Measurements from ENCODE around the gene ZNRF1. TPM values are rescaled to one million over a fixed set of nuclear protein-coding genes. Genes with fewer than 3 reads are reported as not detected.

ZNRF1 gene
- total and polyA plus RNA-seq, 2 of the 13 experiments (the other 11 are each of a cell fraction or from before 2014, with no cell fraction given), result 43.9 to 58.7 TPM

- TF ChIP-seq NONO (IDR thresholded peaks at IDR 0.05) (no peak), NONO (CRISPR knock-in tag; conservative IDR thresholded peaks at IDR 0.05) (peak; percentile 74), ZHX2 (IDR thresholded peaks at IDR 0.05; ENCODE audit: low read depth) (no peak), ZHX2 (CRISPR knock-in tag; IDR thresholded peaks at IDR 0.05; ENCODE audit: borderline replicate concordance) (peak; percentile 89; the same call in 1 of the 2 replicates), ZNF878 (CRISPR knock-in tag; IDR thresholded peaks at IDR 0.05) (peak; percentile 77; the same call in 1 of the 2 replicates), HNRNPLL (IDR thresholded peaks at IDR 0.05; ENCODE audit: low read depth, low read length, poor library complexity, severe bottlenecking) (no peak), RBAK (CRISPR knock-in tag; IDR thresholded peaks at IDR 0.05) (no peak), TP53 (CRISPR knock-in tag; conservative IDR thresholded peaks at IDR 0.05) (no peak; the same call in none of the 2 replicates), TGIF2 (CRISPR knock-in tag; IDR thresholded peaks at IDR 0.05) (peak; percentile 79; the same call in 1 of the 2 replicates), ZKSCAN8 (CRISPR knock-in tag; IDR thresholded peaks at IDR 0.05; ENCODE audit: borderline replicate concordance) (peak; percentile 73; the same call in 1 of the 2 replicates), ADNP (CRISPR knock-in tag; IDR thresholded peaks at IDR 0.05) (peak; percentile 87), STAG1 (CRISPR knock-in tag; IDR thresholded peaks at IDR 0.05) (no peak; the same call in 1 of the 2 replicates), ZNF143 (CRISPR knock-in tag; IDR thresholded peaks at IDR 0.05) (peak; percentile 63; the same call in 1 of the 2 replicates), TEF (CRISPR knock-in tag; IDR thresholded peaks at IDR 0.05) (no peak), ZNF30 (CRISPR knock-in tag; IDR thresholded peaks at IDR 0.05) (no peak), BORCS8-MEF2B (CRISPR knock-in tag; IDR thresholded peaks at IDR 0.05) (0 out of 2 replicates have a peak, but pooled peaks have one; percentile 17), ZNF3 (CRISPR knock-in tag; IDR thresholded peaks at IDR 0.05) (0 out of 2 replicates have a peak, but pooled peaks have one; percentile 55), SRSF9 (IDR thresholded peaks at IDR 0.05; ENCODE audit: borderline replicate concordance, insufficient read depth, low read depth, low read length, poor library complexity, severe bottlenecking) (no peak), ZSCAN12 (CRISPR knock-in tag; IDR thresholded peaks at IDR 0.05) (0 out of 2 replicates have a peak, but pooled peaks have one; percentile 72), ZNF430 (CRISPR knock-in tag; IDR thresholded peaks at IDR 0.05) (0 out of 2 replicates have a peak, but pooled peaks have one; percentile 14)
- TF ChIP-seq, protein P1, sequence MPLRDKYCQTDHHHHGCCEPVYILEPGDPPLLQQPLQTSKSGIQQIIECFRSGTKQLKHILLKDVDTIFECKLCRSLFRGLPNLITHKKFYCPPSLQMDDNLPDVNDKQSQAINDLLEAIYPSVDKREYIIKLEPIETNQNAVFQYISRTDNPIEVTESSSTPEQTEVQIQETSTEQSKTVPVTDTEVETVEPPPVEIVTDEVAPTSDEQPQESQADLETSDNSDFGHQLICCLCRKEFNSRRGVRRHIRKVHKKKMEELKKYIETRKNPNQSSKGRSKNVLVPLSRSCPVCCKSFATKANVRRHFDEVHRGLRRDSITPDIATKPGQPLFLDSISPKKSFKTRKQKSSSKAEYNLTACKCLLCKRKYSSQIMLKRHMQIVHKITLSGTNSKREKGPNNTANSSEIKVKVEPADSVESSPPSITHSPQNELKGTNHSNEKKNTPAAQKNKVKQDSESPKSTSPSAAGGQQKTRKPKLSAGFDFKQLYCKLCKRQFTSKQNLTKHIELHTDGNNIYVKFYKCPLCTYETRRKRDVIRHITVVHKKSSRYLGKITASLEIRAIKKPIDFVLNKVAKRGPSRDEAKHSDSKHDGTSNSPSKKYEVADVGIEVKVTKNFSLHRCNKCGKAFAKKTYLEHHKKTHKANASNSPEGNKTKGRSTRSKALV (CRISPR knock-in tag; IDR thresholded peaks at IDR 0.05), result peak; percentile 42; the same call in 1 of the 2 replicates
These were observed 7.0 kb upstream of the ZNRF1 start (continued) for GRCh38 chr16:74991593-74992403.

Measured in HepG2 (cell line).